Muscle of leg (tissue), 11 donors: ENCODE measurements around the gene POMGNT2. TPM values are rescaled to one million over a fixed set of nuclear protein-coding genes. Genes with fewer than 3 reads are reported as not detected.

ENCODE experiments used
- DNase-seq: peaks from one replicate; pipeline ENCODE4 v3.0.0; 2013
- H3K27ac ChIP-seq: one replicate; pipeline ENCODE4 v1.5.1; 2013; ENCODE audit warnings: mild to moderate bottlenecking, low read length, control low read depth
- H3K27me3 ChIP-seq: one replicate; pipeline ENCODE4 v1.6.1; 2013; ENCODE audit warnings: low read length; ENCODE audit not compliant: control insufficient read depth, insufficient read depth
- H3K36me3 ChIP-seq: one replicate; pipeline ENCODE4 v1.6.1; 2013; ENCODE audit warnings: low read length; ENCODE audit not compliant: control insufficient read depth, insufficient read depth
- H3K4me1 ChIP-seq: one replicate; pipeline ENCODE4 v1.6.1; 2013; ENCODE audit warnings: low read length; ENCODE audit not compliant: control insufficient read depth, insufficient read depth
- H3K4me3 ChIP-seq: one replicate; pipeline ENCODE4 v1.5.1; 2013; ENCODE audit warnings: low read length, control low read depth
- H3K9me3 ChIP-seq: replicated peaks from 2 replicates; pipeline ENCODE4 v1.6.1; 2013; ENCODE audit warnings: low read depth, low read length; ENCODE audit not compliant: control insufficient read depth
- WGBS: methylation state at CpG from one replicate; pipeline ENCODE4 v1.1.5; 2013; ENCODE audit warnings: missing lambda C conversion rate; ENCODE audit not compliant: insufficient coverage; 5-methylcytosine and 5-hydroxymethylcytosine counted together
- polyA plus RNA-seq, 8 donors: library from polyadenylated mRNA; unstranded; fragments of 120-200 nt; gene quantifications; one replicate each; pipeline versions ENCODE4 v1.2.1 to v1.2.3, GENCODE V29; 2013; ENCODE audit warnings: inconsistent platforms in 1 of 8, low replicate concordance in 1 of 8; ENCODE audit not compliant: insufficient read length in 8 of 8, insufficient read depth in 1 of 8
- total RNA-seq: library from RNA; stranded (reverse); fragments of 120-200 nt; gene quantifications from one replicate; pipeline ENCODE4 v1.2.4, GENCODE V29; 2013

The POMGNT2 gene
- total and polyA plus RNA-seq, 9 donors: 16.6 to 27.7 (median 23.7) TPM

GRCh38 chr3:43035801-43036365 is 70.0 kb downstream of the POMGNT2 start:
- Histone ChIP-seq H3K4me1 (peaks cover 18% of the 10 kb centered on the region), H3K27me3 (no peaks in the 10 kb centered on the region), H3K4me3 (no peak overlapping the region), H3K27ac (no peak overlapping the region), H3K36me3 (peaks cover 4% of the 10 kb centered on the region), H3K9me3 (no peaks in the 10 kb centered on the region)
- peak; percentile 46 for DNase-seq
- 70% methylated on average over 5 of the region's 5 CpGs for WGBS

- Histone ChIP-seq H3K4me1 (peaks cover 18% of the 10 kb centered on the region), H3K9me3 (no peaks in the 10 kb centered on the region), H3K27ac (no peak overlapping the region), H3K36me3 (peaks cover 4% of the 10 kb centered on the region), H3K4me3 (no peak overlapping the region), H3K27me3 (no peaks in the 10 kb centered on the region)
- WGBS: 85% methylated on average over 4 of the region's 4 CpGs
- DNase-seq: no peak
Observed at GRCh38 chr3:43034911-43035310, 71.0 kb downstream of the POMGNT2 start.

- H3K9me3 ChIP-seq: no peaks in the 10 kb centered on the region
- no peak for DNase-seq
- no peak overlapping the region for H3K27ac ChIP-seq
- H3K36me3 ChIP-seq: peaks cover 4% of the 10 kb centered on the region
- H3K27me3 ChIP-seq: no peaks in the 10 kb centered on the region
- peaks cover 18% of the 10 kb centered on the region for H3K4me1 ChIP-seq
- WGBS: 82% methylated on average over 3 of the region's 4 CpGs
- no peak overlapping the region for H3K4me3 ChIP-seq
Observed at GRCh38 chr3:43034200-43034599, 71.7 kb downstream of the POMGNT2 start.

GRCh38 chr3:43032646-43033628 is 72.9 kb downstream of the POMGNT2 start:
- Histone ChIP-seq H3K9me3 (no peaks in the 10 kb centered on the region), H3K27me3 (no peaks in the 10 kb centered on the region), H3K27ac (no peak overlapping the region), H3K36me3 (peaks cover 4% of the 10 kb centered on the region), H3K4me1 (peaks cover 18% of the 10 kb centered on the region), H3K4me3 (no peak overlapping the region)
- WGBS: 94% methylated on average over 19 of the region's 23 CpGs
- no peak for DNase-seq

GRCh38 chr3:43031889-43032545 is 73.9 kb downstream of the POMGNT2 start:
- no peak overlapping the region for H3K4me3 ChIP-seq

GRCh38 chr3:43031485-43031884 is 74.4 kb downstream of the POMGNT2 start:
- 15% methylated on average over 2 of the region's 4 CpGs for WGBS
- DNase-seq: peak; percentile 25

More at GRCh38 chr3:43031889-43032545, 73.9 kb downstream of the POMGNT2 start:
- Histone ChIP-seq H3K27ac (no peak overlapping the region), H3K36me3 (peaks cover 4% of the 10 kb centered on the region), H3K27me3 (no peaks in the 10 kb centered on the region), H3K4me1 (peaks cover 18% of the 10 kb centered on the region), H3K9me3 (no peaks in the 10 kb centered on the region)
- DNase-seq: peak; percentile 50
- WGBS: 81% methylated on average over 16 of the region's 16 CpGs

GRCh38 chr3:43030162-43030935 is 75.5 kb downstream of the POMGNT2 start:
- Histone ChIP-seq H3K27me3 (no peaks in the 10 kb centered on the region), H3K27ac (no peak overlapping the region), H3K9me3 (no peaks in the 10 kb centered on the region), H3K4me3 (no peak overlapping the region), H3K36me3 (peaks cover 4% of the 10 kb centered on the region), H3K4me1 (peaks cover 14% of the 10 kb centered on the region)
- DNase-seq: no peak
- 96% methylated on average over 6 of the region's 15 CpGs for WGBS

More at GRCh38 chr3:43031485-43031884, 74.4 kb downstream of the POMGNT2 start:
- H3K9me3 ChIP-seq: no peaks in the 10 kb centered on the region
- peaks cover 18% of the 10 kb centered on the region for H3K4me1 ChIP-seq
- no peak overlapping the region for H3K4me3 ChIP-seq
- H3K36me3 ChIP-seq: peaks cover 4% of the 10 kb centered on the region
- H3K27me3 ChIP-seq: no peaks in the 10 kb centered on the region
- H3K27ac ChIP-seq: no peak overlapping the region

Other genes with a start within 250 kb of the POMGNT2 start
- gene CYP8B1, start 230.2 kb downstream of the POMGNT2 start, total RNA-seq: not detected
- under 1 TPM in 6 of 8 donors, not detected in 2; 0.02 to 0.14 (median 0.07) TPM for gene CYP8B1, start 230.2 kb downstream of the POMGNT2 start, polyA plus RNA-seq
- gene ZNF662, start 199.9 kb downstream of the POMGNT2 start, total RNA-seq: 13.0 TPM
- 10 to 100 TPM; 10.5 to 19.8 (median 14.9) TPM for gene ZNF662, start 199.9 kb downstream of the POMGNT2 start, polyA plus RNA-seq
- 14.6 TPM for gene GASK1A, start 126.8 kb downstream of the POMGNT2 start, total RNA-seq
- gene GASK1A, start 126.8 kb downstream of the POMGNT2 start, polyA plus RNA-seq: 1 to 10 TPM; 4.1 to 8.7 (median 6.0) TPM
- gene SNRK, start 180.5 kb upstream of the POMGNT2 start, total RNA-seq: 37.5 TPM
- 10 to 100 TPM; 27.6 to 35.3 (median 31.1) TPM for gene SNRK, start 180.5 kb upstream of the POMGNT2 start, polyA plus RNA-seq